GM21528 (cell line): Measurements from ENCODE around the gene COL26A1.
"Not testable (repeated sequence)": the region's sequence is repeated elsewhere in the genome, so short reads cannot be mapped to it uniquely, and the experiment has no call there.

Experiments
- ATAC-seq: cut with Tn5 transposase; IDR thresholded peaks from one replicate; pipeline ENCODE4 v1.9.1; 2021; ENCODE audit warnings: mild to moderate bottlenecking, moderate library complexity; ENCODE audit not compliant: unreplicated experiment, low FRiP score

COL26A1 gene

GRCh38 chr7:101589976-101590662 is 227.4 kb downstream of the COL26A1 start:
- no peak for ATAC-seq

GRCh38 chr7:101590663-101591435 is 228.2 kb downstream of the COL26A1 start:
- ATAC-seq: no peak

DNA sequence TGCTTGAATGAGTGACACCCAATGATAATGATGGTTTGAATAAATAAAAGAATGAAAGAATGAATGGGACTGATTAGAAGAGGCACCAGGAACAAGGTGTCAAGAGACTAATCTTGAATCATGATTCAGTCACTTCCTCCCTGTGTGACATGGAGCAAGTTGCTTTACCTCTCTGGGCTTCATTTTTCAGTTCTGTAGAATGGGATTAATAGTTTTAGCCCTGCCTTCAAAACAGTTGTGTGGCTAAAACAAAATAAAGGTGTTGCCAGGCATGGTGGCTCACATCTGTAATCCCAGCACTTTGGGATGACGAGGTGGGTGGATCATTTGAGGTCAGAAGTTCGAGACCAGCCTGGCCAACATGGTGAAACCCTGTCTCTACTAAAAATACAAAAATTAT is 228.8 kb downstream of the COL26A1 start:
- ATAC-seq: no peak

DNA sequence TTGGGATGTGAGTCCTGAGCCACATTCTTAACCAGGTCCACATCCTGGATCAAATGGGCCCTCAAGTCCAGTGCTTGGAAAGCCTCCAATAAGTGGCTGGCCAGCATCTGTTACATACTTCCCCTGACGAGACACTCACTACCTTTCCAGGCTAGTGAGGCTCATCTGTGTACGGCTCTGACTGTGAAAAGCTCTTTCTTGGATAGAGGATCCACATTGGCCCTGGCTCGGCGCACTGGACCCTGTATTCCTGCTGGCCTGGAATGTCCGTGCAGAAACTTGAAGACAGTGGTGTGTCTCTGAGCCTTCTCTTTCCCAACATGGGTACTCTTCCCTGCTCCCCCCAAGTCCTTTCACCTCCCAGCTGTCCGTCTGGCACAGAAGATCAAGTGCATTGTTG is 230.9 kb downstream of the COL26A1 start:
- no peak for ATAC-seq

- ATAC-seq: no peak
Observed at GRCh38 chr7:101594790-101595189, 232.1 kb downstream of the COL26A1 start.

DNA sequence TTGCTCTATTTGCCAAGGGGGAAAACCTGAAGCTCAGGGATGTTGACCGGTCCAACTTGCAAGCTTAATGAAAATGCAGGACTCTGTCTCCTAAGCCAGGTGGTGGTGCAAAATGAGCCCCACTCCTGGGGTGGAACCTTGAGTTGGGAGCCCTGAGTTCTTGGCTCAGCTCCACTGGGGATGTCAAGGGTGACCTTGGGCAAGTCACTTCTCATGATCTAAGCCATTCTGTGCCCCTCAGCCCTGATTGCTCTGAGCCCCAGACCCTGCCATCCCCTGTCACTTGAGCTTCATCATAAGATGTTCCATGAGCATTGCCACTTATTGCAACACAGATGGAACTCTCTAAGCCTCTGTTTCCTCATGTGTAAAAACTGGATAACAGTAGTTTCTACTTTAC is 232.6 kb downstream of the COL26A1 start:
- ATAC-seq: no peak

DNA sequence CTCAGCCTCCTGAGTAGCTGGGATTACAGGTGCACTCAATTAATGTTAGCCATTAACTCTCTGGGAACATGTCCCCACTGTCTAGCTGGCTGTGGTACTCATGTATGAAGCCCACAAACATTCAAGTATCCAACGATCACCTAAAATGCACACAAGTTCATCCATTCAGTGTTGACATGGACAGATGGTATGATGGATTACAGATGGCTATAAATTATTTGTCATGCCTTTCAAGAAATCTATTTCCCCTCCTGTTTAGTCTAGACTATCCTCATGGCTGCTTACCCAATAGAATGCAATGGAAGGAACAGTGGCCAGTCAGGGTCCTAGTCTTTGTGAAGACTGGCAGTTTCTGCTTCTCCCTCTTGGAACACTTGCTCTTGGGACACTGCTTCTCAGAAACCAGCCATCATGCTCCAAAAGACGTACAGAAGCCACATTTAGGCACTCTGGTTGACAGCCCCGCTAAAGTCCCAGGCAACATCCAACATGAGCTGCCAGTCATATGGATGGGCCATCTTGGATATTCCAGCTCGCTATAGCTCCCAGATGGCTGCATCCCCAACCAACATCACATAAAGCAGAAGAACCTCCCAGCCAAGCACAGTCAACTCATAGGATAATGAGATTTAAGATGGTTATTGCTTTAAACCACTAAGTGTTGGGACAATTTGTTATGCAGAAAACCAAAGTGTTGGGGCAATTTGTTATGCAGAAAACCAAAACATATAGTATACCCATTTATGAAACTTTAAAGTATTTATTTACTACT is 233.3 kb downstream of the COL26A1 start:
- ATAC-seq: no peak

DNA sequence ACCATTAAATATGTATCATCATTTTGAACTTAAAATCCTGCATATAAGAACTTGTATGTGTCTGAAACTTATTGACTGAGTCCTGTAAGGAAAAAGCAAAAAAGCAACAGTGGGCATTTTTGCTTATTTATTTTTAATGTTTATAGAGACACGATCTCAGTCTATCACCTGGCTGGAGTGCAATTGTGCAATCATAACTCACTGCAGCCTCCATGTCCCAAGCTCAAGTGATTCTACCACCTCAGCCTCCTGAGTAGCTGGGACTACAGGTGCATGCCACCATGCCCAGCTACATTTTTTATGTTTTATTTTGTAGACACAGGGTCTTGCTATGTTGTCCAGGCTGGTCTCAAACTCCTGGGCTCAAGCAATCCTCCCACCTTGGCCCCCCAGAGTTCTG is 234.2 kb downstream of the COL26A1 start:
- ATAC-seq: no peak

DNA sequence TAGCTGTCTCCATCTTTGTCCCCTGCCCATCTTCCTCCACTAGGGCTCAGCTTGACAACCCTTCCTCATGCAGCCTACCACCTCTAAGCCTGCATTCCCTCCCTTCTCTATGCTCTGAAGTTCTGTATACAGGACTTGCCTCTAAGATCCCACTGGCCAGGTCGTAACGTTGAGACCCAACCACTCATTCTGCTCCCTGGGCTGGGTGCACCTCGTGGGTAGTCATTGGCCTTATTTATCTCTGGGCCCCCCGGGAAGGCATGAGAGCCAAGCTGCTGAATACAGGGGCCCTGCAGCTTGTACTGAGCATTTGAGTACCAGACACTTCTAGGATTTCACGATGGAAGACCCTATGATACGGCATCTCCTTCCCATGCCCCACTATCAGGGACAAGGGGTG is 235.3 kb downstream of the COL26A1 start:
- no peak for ATAC-seq

DNA sequence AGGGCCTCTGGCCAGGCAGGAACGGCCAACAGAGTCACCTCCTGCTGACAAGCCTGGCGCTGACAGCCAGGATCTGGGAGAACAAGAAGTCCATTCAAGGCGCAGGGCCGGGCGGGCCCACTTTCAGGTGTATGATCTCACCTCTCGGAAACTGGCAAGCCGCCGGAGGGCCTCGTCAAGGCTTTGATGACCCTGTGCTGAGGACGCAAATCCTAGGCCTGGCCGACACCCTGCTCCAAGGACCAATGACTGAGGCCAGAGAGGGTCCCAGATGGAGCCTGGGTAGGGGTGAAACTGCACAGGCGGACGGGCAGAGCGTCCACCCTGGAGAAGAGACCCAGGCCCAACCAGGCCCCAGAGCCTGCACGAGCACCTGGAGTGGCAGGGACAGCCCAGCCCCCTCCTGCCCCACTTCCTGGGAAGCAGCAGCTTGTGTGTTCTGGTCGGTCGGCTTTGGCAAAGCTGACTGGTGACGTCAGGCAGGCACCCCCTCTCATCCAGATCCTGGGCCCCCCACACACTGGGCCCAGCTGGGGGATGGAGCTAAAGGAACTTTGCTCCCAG is 235.8 kb downstream of the COL26A1 start:
- no peak for ATAC-seq

- ATAC-seq: no peak
Observed at GRCh38 chr7:101598986-101599771, 236.5 kb downstream of the COL26A1 start.

DNA sequence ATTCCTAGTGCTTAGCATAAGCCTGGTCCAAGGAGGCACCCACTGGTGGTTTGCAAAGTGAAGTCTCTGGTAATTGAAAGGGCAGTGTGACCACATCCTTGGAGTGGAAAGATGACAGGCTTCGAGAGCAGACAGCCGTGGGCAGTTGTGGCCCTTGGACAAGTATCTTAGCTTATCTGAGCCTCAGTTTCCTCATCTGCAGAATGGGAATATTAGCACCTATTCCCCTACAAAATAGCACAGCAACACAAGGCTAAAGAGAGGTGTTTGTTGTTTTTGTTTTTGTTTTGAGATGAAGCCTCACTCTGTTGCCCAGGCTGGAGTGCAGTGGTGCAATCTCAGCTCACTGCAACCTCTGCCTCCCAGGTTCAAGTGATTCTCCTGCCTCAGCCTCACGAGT is 237.1 kb downstream of the COL26A1 start:
- ATAC-seq: no peak

- no peak for ATAC-seq
Observed at GRCh38 chr7:101602082-101602481, 239.4 kb downstream of the COL26A1 start.

GRCh38 chr7:101602484-101603241 is 240.0 kb downstream of the COL26A1 start:
- no peak for ATAC-seq

GRCh38 chr7:101604331-101604933 is 241.8 kb downstream of the COL26A1 start:
- no peak for ATAC-seq

- not testable (repeated sequence) for ATAC-seq
Observed at GRCh38 chr7:101604934-101605332, 242.3 kb downstream of the COL26A1 start.

DNA sequence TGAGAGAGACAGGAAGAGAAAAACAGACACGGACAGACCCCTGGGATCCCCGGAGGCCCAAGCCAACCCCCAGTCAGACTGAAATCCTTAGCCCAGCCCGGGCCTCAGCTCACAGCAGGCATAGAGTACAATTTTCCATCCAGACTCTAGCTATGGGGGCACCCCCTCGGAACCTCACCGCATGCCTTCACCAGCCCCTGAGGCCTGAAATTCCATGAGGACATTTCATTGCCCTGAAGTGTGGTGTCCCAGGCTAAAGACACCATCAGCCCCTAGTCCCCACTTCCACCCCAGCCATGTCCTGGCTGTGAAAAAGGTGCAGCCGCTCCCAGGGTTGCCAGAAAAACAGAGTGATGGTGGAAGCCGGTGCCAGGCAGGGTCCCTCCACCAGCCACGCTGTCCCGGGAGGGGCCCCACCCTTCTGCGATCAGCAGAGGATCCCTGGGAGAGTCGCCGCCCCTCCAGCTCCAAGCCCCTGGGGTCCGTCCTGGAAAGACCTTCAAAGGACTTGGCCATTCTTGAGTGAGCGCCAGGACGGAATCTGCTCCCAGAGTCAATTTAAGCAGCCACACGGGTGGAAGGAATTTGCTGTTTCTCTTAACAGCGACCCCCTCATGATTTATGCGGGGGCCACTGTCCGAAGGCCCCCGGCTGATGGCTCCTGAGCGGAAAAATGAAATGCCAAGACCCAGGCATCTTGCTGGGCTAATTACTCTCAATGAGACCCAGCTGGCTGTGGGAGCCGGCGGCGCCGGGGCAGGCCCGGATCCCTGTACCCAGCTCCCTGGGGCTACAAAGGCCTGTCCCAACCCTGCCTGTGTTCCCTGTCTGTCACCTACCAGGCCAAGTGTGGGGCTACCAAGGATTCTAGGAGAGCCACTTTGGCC is 243.2 kb downstream of the COL26A1 start:
- no peak for ATAC-seq

DNA sequence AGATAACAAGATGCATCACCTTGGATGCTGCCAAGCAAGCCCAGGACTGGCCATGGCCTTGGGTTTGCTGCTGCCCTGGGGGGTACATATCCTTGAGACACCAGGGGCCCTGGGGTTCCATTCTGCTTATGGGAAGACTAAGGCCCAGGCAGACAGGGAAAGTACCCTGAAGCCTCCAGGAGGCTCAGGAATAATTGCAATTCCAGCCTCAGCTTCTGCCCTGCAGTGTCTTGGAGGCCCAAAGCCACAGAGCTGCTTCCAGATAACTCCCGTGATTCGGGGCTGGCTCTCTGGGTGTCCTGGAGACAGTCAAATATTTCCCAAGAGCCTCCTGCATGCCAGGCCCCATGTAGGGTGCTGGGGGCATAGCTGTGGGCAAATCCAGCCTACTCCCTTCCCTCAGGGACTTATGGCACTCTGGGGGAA is 243.8 kb downstream of the COL26A1 start:
- ATAC-seq: no peak
